HCT116 (cell line): ENCODE results near the gene CPT1B. TPM values are rescaled to one million over a fixed set of nuclear protein-coding genes. Genes with fewer than 3 reads are reported as not detected.

ENCODE experiments used
- ATAC-seq: fragments of 200-7000 bp; cut with Tn5 transposase; 2 replicates; pipeline ENCODE4 v1.9.1; 2020; ENCODE audit warnings: mild to moderate bottlenecking, moderate library complexity
- BruUV-seq: library from RNA; stranded (reverse); fragments of 400-500 nt; replicated peaks from 2 replicates; lab custom pipeline; 2021; lab: Mats Ljungman, UMichigan
- CTCF ChIA-PET: fragments of 300-600 bp; sonication (Branson Sonifier 250); formaldehyde crosslinking; loops from one replicate; lab custom pipeline; 2021; ENCODE audit warnings: antibody characterized with exemption; lab: Charles Lee
- POLR2A ChIA-PET: fragments of 300-600, 350-600 bp; sonication (Branson Sonifier 250); formaldehyde crosslinking; loops from one replicate; lab custom pipeline; 2021; ENCODE audit warnings: antibody characterized with exemption; lab: Charles Lee
- RAD21 ChIA-PET, 2 experiments: fragments of 300-600 bp; sonication (Branson Sonifier 250); formaldehyde crosslinking; loops; one replicate each; lab custom pipeline; 2023; ENCODE audit warnings: low total read pairs in 2 of 2; ENCODE audit not compliant: uncharacterized antibody in 2 of 2, unreplicated experiment in 2 of 2, low non-redundant PET in 1 of 2; lab: Charles Lee
- DNase-seq: peaks from one replicate; pipeline ENCODE4 v3.0.0-alpha.2; 2010; ENCODE audit warnings: low read depth, low spot score
- H2AFZ ChIP-seq: fragments of 200-600 bp; shearing (Covaris generic), sonication (generic); 2 replicates; pipeline ENCODE4 v1.6.1; 2017; ENCODE audit warnings: low read depth, mixed run types, mixed read lengths, antibody characterized with exemption, low read length; ENCODE audit not compliant: poor library complexity, severe bottlenecking
- H3K27ac ChIP-seq: 2 replicates; pipeline ENCODE4 v1.5.1; 2012; ENCODE audit warnings: low read depth, low read length
- H3K27me3 ChIP-seq: fragments of 200-600 bp; sonication (generic); 2 replicates; pipeline ENCODE4 v1.6.1; 2016; ENCODE audit warnings: mixed run types, low read length, mixed read lengths; ENCODE audit not compliant: insufficient read depth
- H3K36me3 ChIP-seq, 2 experiments: fragments of 200-500 bp in 1 of 2; fragments of 200-600 bp in 1 of 2; sonication (Bioruptor generic) in 1 of 2; sonication (generic) in 1 of 2; 2 replicates each; pipeline versions ENCODE4 v1.5.1 to v1.6.1; 2014 to 2016; ENCODE audit warnings: low read length in 2 of 2, inconsistent platforms in 1 of 2, mixed read lengths in 1 of 2, mixed run types in 1 of 2; ENCODE audit not compliant: insufficient read depth in 2 of 2, control insufficient read depth in 1 of 2
- H3K4me1 ChIP-seq, 2 experiments: fragments of 200-600 bp in 1 of 2; sonication (generic) in 1 of 2; 2 replicates each; pipeline versions ENCODE4 v1.5.1 to v1.6.1; 2012 to 2017; ENCODE audit warnings: low read length in 2 of 2, inconsistent platforms in 1 of 2, mild to moderate bottlenecking in 1 of 2, mixed read lengths in 1 of 2, mixed run types in 1 of 2, moderate library complexity in 1 of 2; ENCODE audit not compliant: insufficient read depth in 2 of 2, control insufficient read depth in 1 of 2
- H3K4me2 ChIP-seq: fragments of 200-600 bp; sonication (generic); 2 replicates; pipeline ENCODE4 v1.6.1; 2017; ENCODE audit warnings: mixed run types, low read length, mixed read lengths
- H3K4me3 ChIP-seq, 2 experiments: fragments of 200-600 bp in 1 of 2; sonication (generic) in 1 of 2; replicated peaks in 1 of 2; 2 replicates each; pipeline ENCODE4 v1.5.1; 2011 to 2016; ENCODE audit warnings: low read length in 2 of 2, control low read depth in 1 of 2, low read depth in 1 of 2, mild to moderate bottlenecking in 1 of 2, mixed read lengths in 1 of 2, mixed run types in 1 of 2
- H3K79me2 ChIP-seq: fragments of 200-600 bp; sonication (generic); 2 replicates; pipeline ENCODE4 v1.6.1; 2017; ENCODE audit warnings: mild to moderate bottlenecking, mixed run types, low read length, moderate library complexity, mixed read lengths; ENCODE audit not compliant: insufficient read depth
- H3K9ac ChIP-seq: fragments of 200-600 bp; sonication (generic); 2 replicates; pipeline ENCODE4 v1.6.1; 2016; ENCODE audit warnings: low read length, mixed read lengths
- H3K9me2 ChIP-seq: fragments of 200-600 bp; sonication (generic), shearing (Covaris generic); 2 replicates; pipeline ENCODE4 v1.6.1; 2017; ENCODE audit warnings: mixed run types, mild to moderate bottlenecking, moderate library complexity; ENCODE audit not compliant: insufficient read depth
- H3K9me3 ChIP-seq, 2 experiments: fragments of 200-500 bp in 1 of 2; fragments of 200-600 bp in 1 of 2; sonication (Bioruptor generic) in 1 of 2; sonication (generic) in 1 of 2; 2 replicates each; pipeline ENCODE4 v1.6.1; 2014 to 2017; ENCODE audit warnings: low read length in 2 of 2, mixed read lengths in 2 of 2, inconsistent platforms in 1 of 2, low read depth in 1 of 2, mild to moderate bottlenecking in 1 of 2, mixed run types in 1 of 2, moderate library complexity in 1 of 2; ENCODE audit not compliant: control insufficient read depth in 1 of 2, insufficient read depth in 1 of 2
- H4K20me1 ChIP-seq: fragments of 200-600 bp; sonication (generic), shearing (Covaris generic); 2 replicates; pipeline ENCODE4 v1.6.1; 2017; ENCODE audit warnings: mixed run types, mild to moderate bottlenecking, moderate library complexity; ENCODE audit not compliant: insufficient read depth
- CBX3 ChIP-seq: IDR thresholded peaks from 2 replicates; pipeline ENCODE4 v1.6.1; 2012; ENCODE audit warnings: low read depth
- CTCF ChIP-seq, 3 experiments: fragments of 200-600 bp in 1 of 3; sonication (generic) in 1 of 3; IDR thresholded peaks in 2 of 3; conservative IDR thresholded peaks in 1 of 3; 2 replicates each; pipeline ENCODE4 v1.5.1; 2012 to 2017; ENCODE audit warnings: low read depth in 2 of 3, low read length in 2 of 3, antibody characterized with exemption in 1 of 3, borderline replicate concordance in 1 of 3, control low read depth in 1 of 3, mild to moderate bottlenecking in 1 of 3, mixed read lengths in 1 of 3, mixed run types in 1 of 3, moderate library complexity in 1 of 3; ENCODE audit not compliant: insufficient read depth in 1 of 3
- ELF1 ChIP-seq: IDR thresholded peaks from 2 replicates; pipeline ENCODE4 v1.6.1; 2012; ENCODE audit warnings: low read depth, borderline replicate concordance
- EZH2 ChIP-seq: fragments of 200-600 bp; sonication (generic); IDR thresholded peaks from 2 replicates; pipeline ENCODE4 v1.6.1; 2017; ENCODE audit warnings: antibody characterized with exemption, mixed run types
- FOSL1 ChIP-seq: IDR thresholded peaks from 2 replicates; pipeline ENCODE4 v1.6.1; 2012; ENCODE audit warnings: low read depth
- JUND ChIP-seq: IDR thresholded peaks from 2 replicates; pipeline ENCODE4 v1.6.1; 2012
- POLR2A ChIP-seq: IDR thresholded peaks from 2 replicates; pipeline ENCODE4 v1.7.0; 2011; ENCODE audit warnings: borderline replicate concordance; ENCODE audit not compliant: insufficient read depth, insufficient read length; ENCODE audit errors: extremely low read depth
- SP1 ChIP-seq: IDR thresholded peaks from 2 replicates; pipeline ENCODE4 v1.6.1; 2012; ENCODE audit warnings: low read depth
- ZNF274 ChIP-seq: fragments of 200-500 bp; sonication (Bioruptor generic); IDR thresholded peaks from 2 replicates; pipeline ENCODE4 v1.6.1; 2014; ENCODE audit warnings: mild to moderate bottlenecking, low read depth, low read length, inconsistent platforms
- intact Hi-C: fragments of 100-400 bp; cut with micrococcal nuclease; formaldehyde crosslinking; loops from 2 replicates; pipeline ENCODE4 v1.10.0; 2022
- total RNA-seq: library from RNA; stranded (reverse); gene quantifications from one replicate; pipeline ENCODE4 v1.2.1, GENCODE V29; 2021; ENCODE audit not compliant: unreplicated experiment
- TF ChIP-seq, protein P1 (sequence below): IDR thresholded peaks from 2 replicates; pipeline ENCODE4 v1.6.1; 2012; ENCODE audit warnings: low read depth

CPT1B gene
- total RNA-seq, 1 experiment from 2014 or later: 35.1 TPM

DNA sequence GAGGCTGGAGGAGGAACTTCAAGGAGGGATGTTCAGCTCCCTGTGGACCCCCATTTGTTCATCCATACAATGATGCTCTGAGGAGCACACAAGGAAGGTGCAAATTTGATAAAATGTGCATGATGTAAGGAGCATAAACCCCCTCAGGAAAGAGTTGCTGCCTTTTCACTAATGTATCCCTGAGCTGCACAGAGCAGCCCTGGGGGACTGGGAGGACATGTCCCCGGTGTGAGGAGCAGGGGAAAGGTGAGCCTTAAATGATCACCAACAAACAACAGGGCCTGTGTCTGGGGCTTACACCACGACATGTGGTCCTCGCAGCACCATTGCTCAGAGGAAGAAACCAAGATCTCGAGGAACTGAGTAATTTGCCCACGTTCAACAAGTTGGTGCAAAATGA is 18.9 kb upstream of the CPT1B start:
- BruUV-seq: no TSS peak
- RAD21 ChIA-PET: no interaction called here
- DNase-seq: no peak
- Histone ChIP-seq H3K4me1 (peaks cover 0 to 10% of the 10 kb centered on the region in 2 experiments; a peak in 1 of 4 replicates), H3K36me3 (no peaks in the 10 kb centered on the region), H3K4me3 (no peak overlapping the region), H3K27me3 (no peaks in the 10 kb centered on the region), H3K9ac (no peak overlapping the region), H3K27ac (no peak overlapping the region), H3K79me2 (no peaks in the 10 kb centered on the region), H3K9me3 (no peaks in the 10 kb centered on the region), H3K9me2 (no peaks in the 10 kb centered on the region), H3K4me2 (no peak overlapping the region), H4K20me1 (no peaks in the 10 kb centered on the region)
- no peak for ATAC-seq
- POLR2A ChIA-PET: no interaction called here
- CTCF ChIA-PET: no interaction called here
- intact Hi-C loops: no loop called here
- TF ChIP-seq ELF1 (no peak), SP1 (no peak), ZNF274 (no peak), CTCF (IDR thresholded peaks at IDR 0.05 in 2 of 3, conservative IDR thresholded peaks at IDR 0.05 in 1 of 3; ENCODE audit: borderline replicate concordance in 1 of 3, insufficient read depth in 1 of 3, low read depth in 2 of 3, low read length in 2 of 3) (no peak), JUND (no peak), POLR2A (no peak), FOSL1 (no peak), CBX3 (no peak), EZH2 (no peak)
- TF ChIP-seq, protein P1, sequence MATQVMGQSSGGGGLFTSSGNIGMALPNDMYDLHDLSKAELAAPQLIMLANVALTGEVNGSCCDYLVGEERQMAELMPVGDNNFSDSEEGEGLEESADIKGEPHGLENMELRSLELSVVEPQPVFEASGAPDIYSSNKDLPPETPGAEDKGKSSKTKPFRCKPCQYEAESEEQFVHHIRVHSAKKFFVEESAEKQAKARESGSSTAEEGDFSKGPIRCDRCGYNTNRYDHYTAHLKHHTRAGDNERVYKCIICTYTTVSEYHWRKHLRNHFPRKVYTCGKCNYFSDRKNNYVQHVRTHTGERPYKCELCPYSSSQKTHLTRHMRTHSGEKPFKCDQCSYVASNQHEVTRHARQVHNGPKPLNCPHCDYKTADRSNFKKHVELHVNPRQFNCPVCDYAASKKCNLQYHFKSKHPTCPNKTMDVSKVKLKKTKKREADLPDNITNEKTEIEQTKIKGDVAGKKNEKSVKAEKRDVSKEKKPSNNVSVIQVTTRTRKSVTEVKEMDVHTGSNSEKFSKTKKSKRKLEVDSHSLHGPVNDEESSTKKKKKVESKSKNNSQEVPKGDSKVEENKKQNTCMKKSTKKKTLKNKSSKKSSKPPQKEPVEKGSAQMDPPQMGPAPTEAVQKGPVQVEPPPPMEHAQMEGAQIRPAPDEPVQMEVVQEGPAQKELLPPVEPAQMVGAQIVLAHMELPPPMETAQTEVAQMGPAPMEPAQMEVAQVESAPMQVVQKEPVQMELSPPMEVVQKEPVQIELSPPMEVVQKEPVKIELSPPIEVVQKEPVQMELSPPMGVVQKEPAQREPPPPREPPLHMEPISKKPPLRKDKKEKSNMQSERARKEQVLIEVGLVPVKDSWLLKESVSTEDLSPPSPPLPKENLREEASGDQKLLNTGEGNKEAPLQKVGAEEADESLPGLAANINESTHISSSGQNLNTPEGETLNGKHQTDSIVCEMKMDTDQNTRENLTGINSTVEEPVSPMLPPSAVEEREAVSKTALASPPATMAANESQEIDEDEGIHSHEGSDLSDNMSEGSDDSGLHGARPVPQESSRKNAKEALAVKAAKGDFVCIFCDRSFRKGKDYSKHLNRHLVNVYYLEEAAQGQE: no peak
- TF ChIP-seq, all 23 proteins: peak for 0
- H2AFZ ChIP-seq: no peak overlapping the region
